GM04503 (cell line): ENCODE measurements around the gene RUSC2.
A peak's percentile ranks its signal among the peaks of the same experiment; 100 is the strongest.
"Not testable (repeated sequence)": the region's sequence is repeated elsewhere in the genome, so short reads cannot be mapped to it uniquely, and the experiment has no call there.

ENCODE experiments used
- DNase-seq: peaks from one replicate; pipeline ENCODE4 v3.0.0-alpha.2; 2012; ENCODE audit warnings: low read depth

Gene RUSC2

DNA sequence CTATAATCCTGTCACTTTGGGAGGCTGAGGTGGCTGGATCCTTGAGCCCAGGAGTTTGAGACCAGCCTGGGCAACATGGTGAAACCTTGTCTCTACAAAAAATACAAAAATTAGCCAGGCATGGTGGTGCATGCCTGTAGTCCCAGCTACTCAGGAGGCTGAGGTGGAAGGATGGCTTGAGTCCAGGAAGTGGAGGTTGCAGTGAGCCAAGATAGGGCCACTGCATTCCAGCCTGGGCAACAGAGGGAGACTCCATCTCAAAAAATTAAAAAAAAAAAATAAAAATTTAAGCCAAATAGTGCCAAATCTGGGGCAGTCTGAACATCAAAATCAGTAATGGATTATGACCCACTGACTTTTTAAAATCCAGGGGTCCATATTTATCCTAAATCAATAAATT is 33.6 kb downstream of the RUSC2 start:
- DNase-seq: not testable (repeated sequence)

DNA sequence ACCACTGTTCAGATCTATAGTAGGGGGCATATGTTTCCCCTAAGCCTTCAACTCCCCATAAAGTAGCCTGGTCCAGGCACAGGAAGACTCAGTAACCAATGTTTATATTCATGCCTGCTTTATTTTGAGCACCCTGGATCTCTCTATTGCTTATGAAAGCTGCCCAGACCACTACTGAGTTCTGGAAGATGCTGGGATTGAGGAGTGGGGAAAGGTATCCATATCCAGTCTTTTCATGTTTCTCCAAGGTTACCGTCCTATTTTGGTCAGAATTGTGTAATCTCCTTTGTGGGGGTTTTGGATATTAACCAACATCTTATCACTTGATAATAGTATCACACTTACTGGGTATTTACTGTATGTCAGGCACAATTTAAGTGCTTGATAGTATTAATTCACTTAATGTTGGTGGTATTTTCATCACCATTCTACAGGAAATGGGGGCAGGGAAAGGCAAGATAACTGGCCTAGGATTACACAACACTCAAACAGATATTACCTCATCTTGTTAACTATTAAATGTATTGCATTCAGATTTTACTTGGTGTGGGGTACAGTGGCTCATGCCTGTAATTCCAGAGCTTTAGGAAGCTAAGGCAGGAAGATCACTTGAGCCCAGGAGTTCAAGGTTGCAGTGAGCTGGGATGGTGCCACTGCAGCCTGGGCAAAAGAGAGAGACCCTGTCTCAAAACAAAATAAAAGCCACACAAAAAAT is 36.3 kb downstream of the RUSC2 start:
- DNase-seq: no peak

- no peak for DNase-seq
Measured at GRCh38 chr9:35529161-35529823, 39.4 kb downstream of the RUSC2 start.

DNA sequence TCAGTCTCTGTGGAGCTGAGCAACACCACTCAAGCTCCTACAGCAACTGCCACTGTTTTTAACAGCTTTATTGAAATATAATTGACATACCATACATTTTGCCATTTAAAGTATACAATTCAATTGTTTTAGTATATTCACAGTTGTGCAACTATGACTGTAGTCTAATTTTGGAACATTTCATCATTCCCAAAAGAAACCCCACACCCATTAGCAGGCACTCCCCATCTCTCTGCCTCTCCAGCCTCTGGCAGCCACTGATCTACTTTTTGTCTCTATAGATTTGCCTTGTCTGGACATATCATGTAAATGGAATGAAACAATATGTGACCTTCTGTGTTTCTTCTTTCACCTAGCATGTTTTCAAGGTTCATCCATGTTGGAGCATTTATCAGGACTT is 43.5 kb downstream of the RUSC2 start:
- no peak for DNase-seq

GRCh38 chr9:35534921-35535320 is 45.0 kb downstream of the RUSC2 start:
- not testable (repeated sequence) for DNase-seq

- DNase-seq: no peak
Measured at GRCh38 chr9:35537913-35538312, 48.0 kb downstream of the RUSC2 start.

DNA sequence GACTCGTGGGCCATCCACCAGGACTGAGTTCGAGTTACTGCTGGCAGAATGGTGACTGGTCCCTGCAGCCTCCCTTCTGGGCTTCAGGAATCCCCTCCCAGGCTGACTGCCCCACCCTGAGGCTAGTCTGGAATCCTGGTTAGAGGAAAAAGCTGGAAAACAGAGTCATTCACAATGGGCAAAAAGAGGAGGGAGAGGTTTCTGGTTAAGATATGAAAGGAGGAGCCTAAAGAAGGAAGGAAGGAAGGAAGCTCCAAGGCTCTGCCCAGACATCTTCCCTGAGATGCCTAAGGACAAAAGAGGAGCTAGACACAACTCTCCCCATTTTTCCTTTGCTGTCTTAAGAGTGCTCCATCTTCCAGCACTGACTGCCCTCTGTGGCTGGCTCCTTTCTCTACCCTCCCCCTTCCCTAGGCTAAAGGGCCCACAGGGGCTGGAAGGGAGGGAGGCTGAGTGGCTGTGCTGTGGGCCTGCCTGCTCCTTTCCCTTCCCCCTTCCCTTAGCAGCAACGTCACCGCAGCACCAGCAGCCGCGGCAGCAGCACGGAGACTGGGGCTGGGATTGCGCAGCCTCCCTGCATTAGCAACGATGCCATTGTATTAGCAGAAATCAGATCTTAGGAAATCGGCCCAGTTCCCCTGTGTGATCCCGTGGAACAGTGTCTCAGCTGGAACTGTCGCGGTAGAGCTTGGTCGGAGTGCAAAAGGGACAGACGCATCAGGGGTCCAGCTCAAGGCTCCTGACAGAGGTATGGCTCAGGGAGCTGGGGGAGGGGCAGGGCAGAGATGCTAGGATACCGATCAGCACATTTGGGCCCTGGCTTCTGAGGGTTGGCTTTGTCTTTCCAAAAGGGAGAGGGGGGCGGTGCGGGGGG is 48.7 kb downstream of the RUSC2 start:
- peak; percentile 77 for DNase-seq
